ENCODE data around the gene CSPG4. TPM values are rescaled to one million over a fixed set of nuclear protein-coding genes. Genes with fewer than 3 reads are reported as not detected.
"Not testable (repeated sequence)": the region's sequence is repeated elsewhere in the genome, so short reads cannot be mapped to it uniquely, and the experiment has no call there.

The CSPG4 gene
- total and polyA plus RNA-seq, 10 donors = 0.89 to 28.6 (median 7.4) TPM

GRCh38 chr15:75699961-75700874, 12.4 kb downstream of the CSPG4 start:
- 0 to 12% (median 7%) methylated on average over 7 to 15 of the region's 17 CpGs for WGBS, 5 donors
- DNase-seq; intact Hi-C loops (cut with DNase I; ENCODE audit: low total_unique reads); H3K36me3 ChIP-seq; H3K9me3 ChIP-seq; H3K27me3 ChIP-seq (replicated peaks in 1 of 7); H3K4me3 ChIP-seq: not testable (repeated sequence)
- Histone ChIP-seq H3K27ac (peak overlapping the region in 4 of 8 donors; percentile 33 to 48 (median 40)), H3K4me1 (peaks cover 21 to 69% (median 52%) of the 10 kb centered on the region in 6 donors)
- peak in 1 of 3 donors; percentile 39 for TF ChIP-seq POLR2AphosphoS5 (IDR thresholded peaks at IDR 0.05)

GRCh38 chr15:75699517-75699916, 13.1 kb downstream of the CSPG4 start:
- WGBS, 5 donors = 34 to 58% (median 44%) methylated on average over 7 of the region's 7 CpGs
- intact Hi-C loops (cut with DNase I; ENCODE audit: low total_unique reads); H3K27me3 ChIP-seq (replicated peaks in 1 of 7); DNase-seq; H3K9me3 ChIP-seq; H3K4me3 ChIP-seq; H3K36me3 ChIP-seq: not testable (repeated sequence)
- Histone ChIP-seq H3K4me1 (peaks cover 28 to 76% (median 59%) of the 10 kb centered on the region in 6 donors), H3K27ac (peak overlapping the region in 2 of 8 donors; percentile 11 to 38)

GRCh38 chr15:75697974-75698747, 14.5 kb downstream of the CSPG4 start:
- H3K36me3 ChIP-seq; DNase-seq; H3K4me3 ChIP-seq; intact Hi-C loops (cut with DNase I; ENCODE audit: low total_unique reads); H3K27ac ChIP-seq; H3K9me3 ChIP-seq: not testable (repeated sequence)
- H3K4me1 ChIP-seq = peaks cover 40 to 90% (median 72%) of the 10 kb centered on the region in 6 donors
- WGBS, 5 donors = 79 to 93% (median 84%) methylated on average over 9 to 19 of the region's 21 CpGs
- peaks cover 0 to 22% (median 0%) of the 10 kb centered on the region in 7 donors for H3K27me3 ChIP-seq (replicated peaks in 1 of 7)

- intact Hi-C loops (cut with DNase I; ENCODE audit: low total_unique reads) = no loop called here
- Histone ChIP-seq H3K27me3 (replicated peaks in 1 of 7) (peaks cover 0 to 23% (median 0%) of the 10 kb centered on the region in 7 donors), H3K36me3 (no peaks in the 10 kb centered on the region), H3K4me1 (peaks cover 40 to 92% (median 74%) of the 10 kb centered on the region in 6 donors), H3K4me3 (no peak overlapping the region), H3K27ac (no peak overlapping the region), H3K9me3 (no peaks in the 10 kb centered on the region)
- WGBS, 5 donors = 88 to 95% (median 88%) methylated on average over 4 to 7 of the region's 7 CpGs
- TF ChIP-seq POLR2AphosphoS5 (IDR thresholded peaks at IDR 0.05) = no peak
- no peak for TF ChIP-seq CTCF (IDR thresholded peaks at IDR 0.05 in 8 of 11, conservative IDR thresholded peaks at IDR 0.05 in 3 of 11)
- TF ChIP-seq POLR2A (IDR thresholded peaks at IDR 0.05) = no peak
- DNase-seq = no peak
These were observed 15.1 kb downstream of the CSPG4 start for GRCh38 chr15:75697523-75697922.

GRCh38 chr15:75696854-75697259, 15.8 kb downstream of the CSPG4 start:
- intact Hi-C loops (cut with DNase I; ENCODE audit: low total_unique reads) = no loop called here
- TF ChIP-seq POLR2AphosphoS5 (IDR thresholded peaks at IDR 0.05) (no peak), CTCF (IDR thresholded peaks at IDR 0.05 in 8 of 11, conservative IDR thresholded peaks at IDR 0.05 in 3 of 11) (no peak), POLR2A (IDR thresholded peaks at IDR 0.05) (no peak)
- no peak for DNase-seq
- no peak overlapping the region for H3K27ac ChIP-seq
- peaks cover 0 to 24% (median 0%) of the 10 kb centered on the region in 7 donors for H3K27me3 ChIP-seq (replicated peaks in 1 of 7)
- H3K36me3 ChIP-seq = no peaks in the 10 kb centered on the region
- peaks cover 34 to 91% (median 69%) of the 10 kb centered on the region in 6 donors for H3K4me1 ChIP-seq
- no peaks in the 10 kb centered on the region for H3K9me3 ChIP-seq
- no peak overlapping the region for H3K4me3 ChIP-seq
- 69 to 83% (median 75%) methylated on average over 10 to 11 of the region's 11 CpGs for WGBS, 5 donors
